ENCODE data around the gene ZNF543. TPM values are rescaled to one million over a fixed set of nuclear protein-coding genes. Genes with fewer than 3 reads are reported as not detected.

Gene ZNF543
- total and polyA plus RNA-seq, 2 of the 4 experiments (the other 2 are of a cell fraction) = 1.8 to 9.0 TPM

GRCh38 chr19:57351867-57352266 lies 31.6 kb downstream of the ZNF543 start:
- in situ Hi-C loops (cut with MboI; ENCODE audit: low sequenced_read_pairs) (no loop called here), intact Hi-C loops (cut with micrococcal nuclease) (no loop called here), dilution Hi-C loops (cut with HindIII; ENCODE audit: low sequenced_read_pairs, unreplicated experiment) (no loop called here)
- BruUV-seq (replicated peaks) = no TSS peak
- H3K9ac ChIP-seq (ENCODE audit: low read depth, low read length) = peak overlapping the region; percentile 96
- H3K4ac ChIP-seq (ENCODE audit: low read depth, low read length) = peak overlapping the region; percentile 62; the same call in 1 of the 2 replicates
- no peak overlapping the region; the same call in 1 of the 2 replicates for H3K14ac ChIP-seq (replicated peaks; ENCODE audit: low read depth, low read length)
- TF ChIP-seq RAD21 (IDR thresholded peaks at IDR 0.05; ENCODE audit: low read length) = no peak
- TF ChIP-seq, protein P1, sequence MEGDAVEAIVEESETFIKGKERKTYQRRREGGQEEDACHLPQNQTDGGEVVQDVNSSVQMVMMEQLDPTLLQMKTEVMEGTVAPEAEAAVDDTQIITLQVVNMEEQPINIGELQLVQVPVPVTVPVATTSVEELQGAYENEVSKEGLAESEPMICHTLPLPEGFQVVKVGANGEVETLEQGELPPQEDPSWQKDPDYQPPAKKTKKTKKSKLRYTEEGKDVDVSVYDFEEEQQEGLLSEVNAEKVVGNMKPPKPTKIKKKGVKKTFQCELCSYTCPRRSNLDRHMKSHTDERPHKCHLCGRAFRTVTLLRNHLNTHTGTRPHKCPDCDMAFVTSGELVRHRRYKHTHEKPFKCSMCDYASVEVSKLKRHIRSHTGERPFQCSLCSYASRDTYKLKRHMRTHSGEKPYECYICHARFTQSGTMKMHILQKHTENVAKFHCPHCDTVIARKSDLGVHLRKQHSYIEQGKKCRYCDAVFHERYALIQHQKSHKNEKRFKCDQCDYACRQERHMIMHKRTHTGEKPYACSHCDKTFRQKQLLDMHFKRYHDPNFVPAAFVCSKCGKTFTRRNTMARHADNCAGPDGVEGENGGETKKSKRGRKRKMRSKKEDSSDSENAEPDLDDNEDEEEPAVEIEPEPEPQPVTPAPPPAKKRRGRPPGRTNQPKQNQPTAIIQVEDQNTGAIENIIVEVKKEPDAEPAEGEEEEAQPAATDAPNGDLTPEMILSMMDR (conservative IDR thresholded peaks at IDR 0.05; ENCODE audit: low read depth, low read length) = 0 out of 2 replicates have a peak, but pooled peaks have one; percentile 10
- no peak overlapping the region for H2BK5ac ChIP-seq (ENCODE audit: low read depth, low read length, poor library complexity, severe bottlenecking)
- no peak overlapping the region for H3K18ac ChIP-seq (ENCODE audit: low read depth, low read length)
- H2BK15ac ChIP-seq (ENCODE audit: low read depth, low read length) = no peak overlapping the region
- peak; percentile 4 for DNase-seq
- H4K8ac ChIP-seq (ENCODE audit: low read depth in 2 of 2, low read length in 2 of 2) = peak overlapping the region; percentile 48 to 88; a peak in 2 of 4 replicates
- 33% methylated on average over 1 of the region's 7 CpGs; no CpG with 5 or more reads in 1 of the 2 experiments for WGBS, 2 experiments (ENCODE audit: extremely low coverage in 2 of 2, insufficient read length in 1 of 2)
- peak overlapping the region; percentile 47 for H2AK9ac ChIP-seq (replicated peaks; ENCODE audit: low read depth, low read length, poor library complexity)
- H3K23ac ChIP-seq (ENCODE audit: low read depth, low read length) = peak overlapping the region; percentile 88; the same call in 1 of the 2 replicates
- CTCF ChIA-PET = no interaction called here
- peaks cover 15% of the 10 kb centered on the region for H3K9me1 ChIP-seq (ENCODE audit: insufficient read depth, low read length)
- peaks cover 32% of the 10 kb centered on the region for H3K36me3 ChIP-seq (ENCODE audit: control insufficient read depth, insufficient read depth, low read length)
- H3K27me3 ChIP-seq (ENCODE audit: control insufficient read depth, insufficient read depth, low read length) = no peaks in the 10 kb centered on the region
- no peak overlapping the region for H2BK20ac ChIP-seq (ENCODE audit: low read depth, low read length)
- H3K4me2 ChIP-seq (ENCODE audit: low read depth, low read length) = peak overlapping the region; percentile 87
- no peaks in the 10 kb centered on the region for H3K9me3 ChIP-seq (ENCODE audit: control insufficient read depth, insufficient read depth, low read length)
- no peak overlapping the region for H2BK120ac ChIP-seq (ENCODE audit: low read depth, low read length)
- peak overlapping the region; percentile 85 for H3K4me3 ChIP-seq (ENCODE audit: insufficient read depth, low read depth, low read length)
- no peak overlapping the region for H4K91ac ChIP-seq (ENCODE audit: insufficient read depth, low read depth, low read length)
- H3K56ac ChIP-seq (ENCODE audit: extremely low read depth, insufficient read depth, low read length) = no peak overlapping the region
- 0 out of 2 replicates have a peak, but pooled peaks cover 10% of the 10 kb centered on the region for H4K20me1 ChIP-seq (ENCODE audit: insufficient read depth, low read length)
- peak overlapping the region; percentile 75 for H3K27ac ChIP-seq (ENCODE audit: insufficient read depth, low read length)
- peaks cover 16 to 54% of the 10 kb centered on the region in 2 experiments; a peak in 3 of 4 replicates for H3K79me1 ChIP-seq (ENCODE audit: low read depth in 1 of 2, low read length in 2 of 2)
- H2AK5ac ChIP-seq (ENCODE audit: low read depth, low read length) = peak overlapping the region; percentile 62
- peak overlapping the region; percentile 95 for H2AFZ ChIP-seq (replicated peaks; ENCODE audit: low read length, poor library complexity)
- POLR2A ChIA-PET (ENCODE audit: unreplicated experiment) = no interaction called here
- H4K5ac ChIP-seq (ENCODE audit: low read depth, low read length) = peak overlapping the region; percentile 60; the same call in 1 of the 2 replicates
- no peak; the same call in 1 of the 2 replicates for ATAC-seq (ENCODE audit: low read depth)
- peaks cover 4% of the 10 kb centered on the region; the same call in 1 of the 2 replicates for H3K4me1 ChIP-seq (ENCODE audit: control insufficient read depth, insufficient read depth, low read length)
